Hepatocyte (in vitro differentiated cells): ENCODE measurements around the gene KIF26B. TPM values are rescaled to one million over a fixed set of nuclear protein-coding genes. Genes with fewer than 3 reads are reported as not detected.

Experiments used
- DNase-seq: peaks from one replicate; pipeline ENCODE4 v3.0.0-alpha.2; 2016; ENCODE audit warnings: low spot score
- H2AFZ ChIP-seq: fragments of 200-600 bp; sonication (generic); 2 replicates; pipeline ENCODE4 v1.6.0; 2016; ENCODE audit warnings: antibody characterized with exemption, mild to moderate bottlenecking
- H3K27ac ChIP-seq: fragments of 200-600 bp; sonication (generic); 2 replicates; pipeline ENCODE4 v1.5.1; 2016; ENCODE audit warnings: mild to moderate bottlenecking
- H3K27me3 ChIP-seq: fragments of 200-600 bp; sonication (generic); 2 replicates; pipeline ENCODE4 v1.6.1; 2016
- H3K36me3 ChIP-seq: fragments of 200-600 bp; sonication (generic); replicated peaks from 2 replicates; pipeline ENCODE4 v1.5.1; 2016; ENCODE audit warnings: low read depth; ENCODE audit not compliant: insufficient read depth
- H3K4me1 ChIP-seq: fragments of 200-600 bp; sonication (generic); 2 replicates; pipeline ENCODE4 v1.5.1; 2016; ENCODE audit warnings: mild to moderate bottlenecking, moderate library complexity; ENCODE audit not compliant: insufficient read depth
- H3K4me2 ChIP-seq: fragments of 200-600 bp; sonication (generic); 2 replicates; pipeline ENCODE4 v1.6.0; 2016
- H3K4me3 ChIP-seq: fragments of 200-600 bp; sonication (generic); 2 replicates; pipeline ENCODE4 v1.5.1; 2016; ENCODE audit warnings: mild to moderate bottlenecking
- H3K79me2 ChIP-seq: fragments of 200-600 bp; sonication (generic); 2 replicates; pipeline ENCODE4 v1.6.0; 2017; ENCODE audit warnings: mild to moderate bottlenecking
- H3K9me2 ChIP-seq: fragments of 200-600 bp; sonication (generic); replicated peaks from 2 replicates; pipeline ENCODE4 v1.6.0; 2017; ENCODE audit warnings: mild to moderate bottlenecking; ENCODE audit not compliant: insufficient read depth
- H3K9me3 ChIP-seq: fragments of 200-600 bp; sonication (generic); 2 replicates; pipeline ENCODE4 v1.5.1; 2016; ENCODE audit warnings: low read depth, mild to moderate bottlenecking
- H4K20me1 ChIP-seq: fragments of 200-600 bp; sonication (generic); 2 replicates; pipeline ENCODE4 v1.6.0; 2016; ENCODE audit warnings: mild to moderate bottlenecking; ENCODE audit not compliant: insufficient read depth, poor library complexity, severe bottlenecking
- EZH2 ChIP-seq: fragments of 200-600 bp; sonication (generic); IDR thresholded peaks from 2 replicates; pipeline ENCODE4 v1.6.1; 2016; ENCODE audit warnings: antibody characterized with exemption, mild to moderate bottlenecking, borderline replicate concordance
- EZH2phosphoT487 ChIP-seq: fragments of 200-600 bp; sonication (generic); IDR thresholded peaks from one replicate; pipeline ENCODE4 v1.6.1; 2018; ENCODE audit warnings: antibody characterized with exemption, mild to moderate bottlenecking, low read depth, moderate library complexity; ENCODE audit not compliant: unreplicated experiment, severe bottlenecking
- WGBS: methylation state at CpG from one replicate; pipeline ENCODE4 v1.1.6; 2016; ENCODE audit warnings: low lambda C conversion rate; ENCODE audit errors: missing lambda C conversion rate; 5-methylcytosine and 5-hydroxymethylcytosine counted together
- polyA plus RNA-seq: library from polyadenylated mRNA; unstranded; fragments of >200 nt; fragmentation: Nextera tagmentation; extraction: Ambion mirVana; gene quantifications from 2 replicates; pipeline ENCODE4 v1.2.1, GENCODE V29; 2016
- total RNA-seq: library from RNA; depleted of rRNA; stranded (reverse); fragments of >200 nt; gene quantifications from 2 replicates; pipeline ENCODE4 v1.2.3, GENCODE V29; 2014
- TF ChIP-seq, protein P1 (sequence below): fragments of 200-600 bp; sonication (generic); IDR thresholded peaks from 2 replicates; pipeline ENCODE4 v1.5.1; 2016; ENCODE audit warnings: antibody characterized with exemption, mild to moderate bottlenecking; ENCODE audit not compliant: poor library complexity

Gene KIF26B
- total and polyA plus RNA-seq, 2 experiments from 2014 or later, result 12.7 to 21.6 TPM

DNA sequence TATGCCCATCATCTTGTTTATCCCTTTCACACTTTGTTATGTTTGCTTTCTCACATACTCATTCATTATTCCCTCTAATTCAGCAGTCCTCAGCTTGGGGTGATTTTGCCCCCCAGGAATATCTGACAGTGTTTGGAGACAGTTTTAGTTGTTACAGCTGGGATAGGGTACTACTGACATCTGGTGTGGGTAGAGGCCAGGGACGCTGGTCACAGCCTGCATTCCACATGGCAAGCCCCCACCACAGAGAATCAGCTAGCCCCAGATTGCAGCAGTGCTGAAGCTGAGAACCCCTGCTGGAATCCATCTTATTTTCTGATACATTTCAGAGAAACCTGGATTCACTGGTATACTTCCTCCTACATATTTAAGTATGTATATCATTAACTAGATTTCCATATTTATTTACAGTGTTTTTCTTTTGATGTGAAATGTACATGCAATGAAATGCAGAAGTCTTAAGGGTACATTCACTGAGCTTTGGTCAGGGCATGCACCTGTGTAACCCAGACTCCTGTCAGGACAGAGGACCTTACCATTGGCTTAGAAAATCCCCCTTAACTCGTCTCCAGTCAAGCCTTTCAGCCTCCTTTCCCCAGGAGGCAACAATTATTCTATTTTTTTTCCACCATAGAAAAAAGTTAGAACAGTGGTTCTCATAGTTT is 68.3 kb downstream of the KIF26B start:
- Histone ChIP-seq H3K27me3 (no peaks in the 10 kb centered on the region), H3K4me1 (peaks cover 13% of the 10 kb centered on the region), H3K36me3 (no peaks in the 10 kb centered on the region), H3K4me3 (no peak overlapping the region), H4K20me1 (peaks cover 23% of the 10 kb centered on the region), H3K4me2 (no peak overlapping the region), H3K79me2 (peaks cover 67% of the 10 kb centered on the region), H2AFZ (no peak overlapping the region), H3K27ac (no peak overlapping the region), H3K9me2 (no peaks in the 10 kb centered on the region), H3K9me3 (no peaks in the 10 kb centered on the region)
- 83% methylated on average over 2 of the region's 2 CpGs for WGBS
- DNase-seq, result no peak
- no peak for TF ChIP-seq EZH2phosphoT487

DNA sequence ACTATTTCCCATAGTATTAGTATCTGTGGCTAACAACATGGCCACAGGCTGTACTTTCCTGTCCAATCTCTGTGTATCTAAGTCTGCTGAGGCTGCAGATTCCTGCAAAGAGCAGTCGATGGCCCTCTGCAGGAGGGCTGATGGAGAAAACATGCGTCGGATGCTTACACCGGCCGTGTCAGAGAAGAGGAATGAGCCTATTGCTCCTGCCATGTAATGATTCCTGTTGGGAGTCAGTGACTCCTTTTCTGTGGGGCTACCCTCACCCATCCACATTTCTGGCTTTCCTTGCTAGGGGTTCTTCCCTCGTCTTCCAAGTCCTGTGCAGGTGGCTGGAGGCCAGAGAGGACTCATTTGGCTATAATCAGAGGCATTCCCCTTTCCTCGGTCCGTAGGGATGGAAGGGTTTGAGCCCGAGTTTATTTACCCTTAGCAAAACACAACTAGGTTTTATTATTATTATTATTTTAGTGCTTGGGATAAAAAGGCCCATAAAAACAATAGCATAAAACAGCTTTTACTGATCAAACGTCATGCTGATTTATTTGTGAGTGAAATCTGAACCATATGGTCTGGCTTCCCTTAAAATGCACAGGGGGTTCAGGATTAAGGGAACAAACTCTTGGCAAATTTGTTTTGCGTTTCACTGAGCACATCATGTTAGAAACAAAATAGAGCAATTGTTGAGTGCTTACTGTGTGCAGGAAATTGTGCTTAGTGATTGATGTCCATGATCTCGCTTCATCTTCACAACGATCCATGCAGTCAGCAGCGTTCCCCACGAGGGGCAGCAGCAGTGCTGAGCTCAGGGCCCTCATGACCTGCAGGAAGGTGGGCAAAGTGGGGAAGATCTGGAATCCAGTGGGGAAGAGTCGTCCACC is 70.8 kb downstream of the KIF26B start:
- Histone ChIP-seq H3K36me3 (no peaks in the 10 kb centered on the region), H3K79me2 (peaks cover 59% of the 10 kb centered on the region), H3K27ac (no peak overlapping the region), H3K4me3 (no peak overlapping the region), H3K9me2 (no peaks in the 10 kb centered on the region), H2AFZ (no peak overlapping the region), H3K9me3 (no peaks in the 10 kb centered on the region), H3K4me2 (no peak overlapping the region), H3K4me1 (peaks cover 10% of the 10 kb centered on the region), H3K27me3 (no peaks in the 10 kb centered on the region), H4K20me1 (peaks cover 23% of the 10 kb centered on the region)
- 45% methylated on average over 16 of the region's 16 CpGs for WGBS
- TF ChIP-seq, protein P1, sequence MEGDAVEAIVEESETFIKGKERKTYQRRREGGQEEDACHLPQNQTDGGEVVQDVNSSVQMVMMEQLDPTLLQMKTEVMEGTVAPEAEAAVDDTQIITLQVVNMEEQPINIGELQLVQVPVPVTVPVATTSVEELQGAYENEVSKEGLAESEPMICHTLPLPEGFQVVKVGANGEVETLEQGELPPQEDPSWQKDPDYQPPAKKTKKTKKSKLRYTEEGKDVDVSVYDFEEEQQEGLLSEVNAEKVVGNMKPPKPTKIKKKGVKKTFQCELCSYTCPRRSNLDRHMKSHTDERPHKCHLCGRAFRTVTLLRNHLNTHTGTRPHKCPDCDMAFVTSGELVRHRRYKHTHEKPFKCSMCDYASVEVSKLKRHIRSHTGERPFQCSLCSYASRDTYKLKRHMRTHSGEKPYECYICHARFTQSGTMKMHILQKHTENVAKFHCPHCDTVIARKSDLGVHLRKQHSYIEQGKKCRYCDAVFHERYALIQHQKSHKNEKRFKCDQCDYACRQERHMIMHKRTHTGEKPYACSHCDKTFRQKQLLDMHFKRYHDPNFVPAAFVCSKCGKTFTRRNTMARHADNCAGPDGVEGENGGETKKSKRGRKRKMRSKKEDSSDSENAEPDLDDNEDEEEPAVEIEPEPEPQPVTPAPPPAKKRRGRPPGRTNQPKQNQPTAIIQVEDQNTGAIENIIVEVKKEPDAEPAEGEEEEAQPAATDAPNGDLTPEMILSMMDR, result no peak
- DNase-seq, result peak; percentile 46

DNA sequence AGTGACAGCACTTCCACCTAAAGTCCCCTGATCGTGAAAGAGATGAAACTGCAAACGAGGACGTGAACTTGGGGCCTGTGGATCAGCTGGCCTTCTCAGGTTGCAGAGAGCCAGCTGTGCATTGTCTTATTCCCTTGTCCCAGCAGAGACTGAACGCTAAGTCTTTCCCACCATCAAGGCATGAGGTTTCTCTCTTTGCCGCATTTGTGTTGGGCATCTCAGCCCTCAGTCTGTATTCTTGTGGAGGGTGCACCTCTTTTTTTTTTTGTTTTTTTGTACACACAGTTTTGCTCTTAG is 71.4 kb downstream of the KIF26B start:
- TF ChIP-seq, protein P1, result no peak
- TF ChIP-seq EZH2phosphoT487 (no peak), EZH2 (no peak)
- no peak overlapping the region for H3K27ac ChIP-seq
- no peak for DNase-seq
- H3K4me3 ChIP-seq, result no peak overlapping the region
- H4K20me1 ChIP-seq, result peaks cover 23% of the 10 kb centered on the region
- H3K4me1 ChIP-seq, result peaks cover 8% of the 10 kb centered on the region
- no peaks in the 10 kb centered on the region for H3K27me3 ChIP-seq
- H3K79me2 ChIP-seq, result peaks cover 56% of the 10 kb centered on the region
- no peaks in the 10 kb centered on the region for H3K9me2 ChIP-seq
- no peak overlapping the region for H3K4me2 ChIP-seq
- no peaks in the 10 kb centered on the region for H3K36me3 ChIP-seq
- WGBS, result 69% methylated on average over 5 of the region's 5 CpGs
- no peaks in the 10 kb centered on the region for H3K9me3 ChIP-seq
- H2AFZ ChIP-seq, result no peak overlapping the region

DNA sequence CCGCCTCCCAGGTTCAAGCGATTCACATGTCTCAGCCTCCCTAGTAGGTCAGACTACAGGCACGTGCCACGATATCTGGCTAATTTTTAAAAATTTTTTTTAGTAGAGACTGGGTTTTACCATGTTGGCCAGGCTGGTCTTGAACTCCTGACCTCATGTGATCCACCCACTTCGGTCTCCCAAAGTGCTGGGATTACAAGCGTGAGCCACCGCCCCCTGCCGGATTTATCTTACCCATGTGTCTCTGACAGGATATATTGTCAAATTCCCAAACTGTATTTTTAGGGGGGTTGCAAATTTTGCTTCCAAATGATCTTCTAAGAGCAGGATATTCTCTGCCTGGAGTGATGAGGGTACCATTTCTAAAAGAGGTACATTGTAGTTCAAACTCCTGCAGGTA is 74.3 kb downstream of the KIF26B start:
- 95% methylated on average over 8 of the region's 8 CpGs for WGBS
- Histone ChIP-seq H2AFZ (no peak overlapping the region), H3K9me2 (no peaks in the 10 kb centered on the region), H3K4me1 (peaks cover 8% of the 10 kb centered on the region), H3K4me2 (no peak overlapping the region), H4K20me1 (peaks cover 11% of the 10 kb centered on the region), H3K9me3 (no peaks in the 10 kb centered on the region), H3K79me2 (peaks cover 43% of the 10 kb centered on the region), H3K27me3 (no peaks in the 10 kb centered on the region), H3K27ac (no peak overlapping the region), H3K36me3 (no peaks in the 10 kb centered on the region), H3K4me3 (no peak overlapping the region)
- no peak for DNase-seq
- TF ChIP-seq, protein P1, result no peak
- TF ChIP-seq EZH2, result no peak
- no peak for TF ChIP-seq EZH2phosphoT487
